ENCODE data around the gene MORN4. TPM values are rescaled to one million over a fixed set of nuclear protein-coding genes. Genes with fewer than 3 reads are reported as not detected.

The MORN4 gene
- total RNA-seq, 1 experiment from 2014 or later = 11.9 TPM

DNA sequence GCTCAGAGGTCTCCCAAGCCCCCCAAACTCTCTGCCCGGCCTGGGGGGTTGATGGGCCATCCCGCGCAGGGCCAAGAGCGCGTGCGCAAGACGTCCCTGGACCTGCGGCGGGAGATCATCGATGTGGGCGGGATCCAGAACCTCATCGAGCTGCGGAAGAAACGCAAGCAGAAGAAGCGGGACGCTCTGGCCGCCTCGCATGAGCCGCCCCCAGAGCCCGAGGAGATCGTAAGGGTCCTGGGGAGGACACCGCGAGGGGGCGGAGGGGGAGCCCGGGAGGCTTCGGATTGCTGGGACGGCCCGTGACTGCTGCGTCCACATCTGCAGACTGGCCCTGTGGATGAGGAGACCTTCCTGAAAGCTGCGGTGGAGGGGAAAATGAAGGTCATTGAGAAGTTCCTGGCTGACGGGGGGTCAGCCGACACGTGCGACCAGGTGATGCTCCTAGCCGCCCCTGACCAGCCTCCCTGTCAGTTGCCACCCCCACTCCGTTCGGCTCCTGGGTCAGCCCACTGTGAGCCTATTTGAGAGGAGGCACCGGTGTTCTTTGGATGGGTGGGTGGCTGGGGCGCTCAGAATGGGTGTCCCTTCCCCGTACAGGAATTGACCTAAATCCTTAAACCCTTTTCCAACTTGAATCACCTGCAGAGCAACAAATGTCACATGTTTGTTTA lies 55.0 kb downstream of the MORN4 start:
- Histone ChIP-seq H4K20me1 (ENCODE audit: control insufficient read depth, insufficient read depth, insufficient read length) (no peaks in the 10 kb centered on the region), H4K91ac (ENCODE audit: insufficient read length, low read depth, low read length) (no peak overlapping the region), H3K79me1 (ENCODE audit: insufficient read depth, low read depth, low read length, poor library complexity, severe bottlenecking) (no peaks in the 10 kb centered on the region), H2BK15ac (ENCODE audit: low read depth, low read length) (no peak overlapping the region), H3K4me1 (ENCODE audit: insufficient read depth, low read length) (no peaks in the 10 kb centered on the region), H2AFZ (ENCODE audit: low read length) (no peak overlapping the region), H3K14ac (ENCODE audit: insufficient read depth, low read length) (no peak overlapping the region), H2BK120ac (ENCODE audit: low read depth, low read length, poor library complexity, severe bottlenecking) (no peak overlapping the region), H3K79me2 (ENCODE audit: insufficient read depth, low read length) (no peaks in the 10 kb centered on the region), H3K23me2 (ENCODE audit: insufficient read length, low read depth, low read length, poor library complexity, severe bottlenecking) (no peaks in the 10 kb centered on the region), H3K4me2 (ENCODE audit: insufficient read depth, insufficient read length, low read length) (no peak overlapping the region), H3K9ac (ENCODE audit: extremely low read depth, insufficient read length, low read length) (no peak overlapping the region), H3K9me3 (ENCODE audit: control insufficient read depth, low read depth, low read length) (no peaks in the 10 kb centered on the region), H3K27ac (ENCODE audit: insufficient read length, low read depth, low read length) (no peak overlapping the region), H3T11ph (ENCODE audit: low read length) (no peak overlapping the region), H3K18ac (ENCODE audit: insufficient read length, low read depth, low read length) (no peak overlapping the region), H4K5ac (ENCODE audit: insufficient read length, low read depth, low read length) (no peak overlapping the region), H3K4ac (ENCODE audit: low read depth, low read length) (no peak overlapping the region), H2BK20ac (ENCODE audit: low read depth, low read length, poor library complexity, severe bottlenecking) (no peak overlapping the region), H3K56ac (ENCODE audit: insufficient read length, low read depth, low read length) (no peak overlapping the region), H2BK5ac (ENCODE audit: insufficient read length, low read length) (no peak overlapping the region), H2AK5ac (ENCODE audit: insufficient read length, low read length) (no peak overlapping the region), H4K8ac (replicated peaks; ENCODE audit: insufficient read length, low read depth, low read length) (no peak overlapping the region), H2BK12ac (ENCODE audit: insufficient read length, low read depth, low read length) (no peak overlapping the region), H3K23ac (ENCODE audit: insufficient read length, low read depth, low read length) (no peak overlapping the region), H3K27me3 (ENCODE audit: insufficient read depth, low read length) (no peaks in the 10 kb centered on the region)
- DNase-seq = no peak
- Mint-ChIP-seq H3K9me3 (no peaks in the 10 kb centered on the region), H3K36me3 (ENCODE audit: insufficient read depth in 1 of 3, low read depth in 3 of 3) (no peaks in the 10 kb centered on the region), H3K4me3 (no peak overlapping the region), H3K4me1 (peaks cover 4 to 8% of the 10 kb centered on the region in 2 experiments; a peak in 3 of 4 replicates), H3K27ac (no peak overlapping the region), H3K27me3 (ENCODE audit: low read depth) (peaks cover 2% of the 10 kb centered on the region; the same call in 1 of the 2 replicates)
- WGBS (ENCODE audit: extremely low coverage, insufficient read length, low lambda C conversion rate) = no CpG with 5 or more reads among the region's 40 CpGs
- TF ChIP-seq, protein P1, sequence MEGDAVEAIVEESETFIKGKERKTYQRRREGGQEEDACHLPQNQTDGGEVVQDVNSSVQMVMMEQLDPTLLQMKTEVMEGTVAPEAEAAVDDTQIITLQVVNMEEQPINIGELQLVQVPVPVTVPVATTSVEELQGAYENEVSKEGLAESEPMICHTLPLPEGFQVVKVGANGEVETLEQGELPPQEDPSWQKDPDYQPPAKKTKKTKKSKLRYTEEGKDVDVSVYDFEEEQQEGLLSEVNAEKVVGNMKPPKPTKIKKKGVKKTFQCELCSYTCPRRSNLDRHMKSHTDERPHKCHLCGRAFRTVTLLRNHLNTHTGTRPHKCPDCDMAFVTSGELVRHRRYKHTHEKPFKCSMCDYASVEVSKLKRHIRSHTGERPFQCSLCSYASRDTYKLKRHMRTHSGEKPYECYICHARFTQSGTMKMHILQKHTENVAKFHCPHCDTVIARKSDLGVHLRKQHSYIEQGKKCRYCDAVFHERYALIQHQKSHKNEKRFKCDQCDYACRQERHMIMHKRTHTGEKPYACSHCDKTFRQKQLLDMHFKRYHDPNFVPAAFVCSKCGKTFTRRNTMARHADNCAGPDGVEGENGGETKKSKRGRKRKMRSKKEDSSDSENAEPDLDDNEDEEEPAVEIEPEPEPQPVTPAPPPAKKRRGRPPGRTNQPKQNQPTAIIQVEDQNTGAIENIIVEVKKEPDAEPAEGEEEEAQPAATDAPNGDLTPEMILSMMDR (conservative IDR thresholded peaks at IDR 0.05) = no peak

Measured in H9 (cell line).